ENCODE results near the gene CDKL5. TPM values are rescaled to one million over a fixed set of nuclear protein-coding genes. Genes with fewer than 3 reads are reported as not detected.

The CDKL5 gene
- total and polyA plus RNA-seq, 2 donors from 2014 or later: 2.0 to 18.0 TPM

- Histone ChIP-seq H3K27ac (ENCODE audit: low read depth in 2 of 2, low read length in 2 of 2) (no peak overlapping the region), H3K36me3 (ENCODE audit: control insufficient read depth in 2 of 3, insufficient read depth in 3 of 3, low read length in 3 of 3) (no peaks in the 10 kb centered on the region), H3K4me1 (ENCODE audit: control insufficient read depth in 2 of 3, insufficient read depth in 2 of 3, low read depth in 1 of 3, low read length in 3 of 3) (no peaks in the 10 kb centered on the region), H3K27me3 (ENCODE audit: control insufficient read depth, insufficient read depth, low read length) (no peaks in the 10 kb centered on the region), H3K4me3 (ENCODE audit: low read length in 3 of 3) (no peak overlapping the region), H3K9me3 (ENCODE audit: control insufficient read depth in 2 of 3, insufficient read depth in 1 of 3, low read length in 3 of 3) (no peaks in the 10 kb centered on the region), H3K9ac (ENCODE audit: low read length in 3 of 3) (no peak overlapping the region)
- no peak for TF ChIP-seq CTCF (IDR thresholded peaks at IDR 0.05; ENCODE audit: borderline replicate concordance, extremely low read depth, insufficient read depth)
- intact Hi-C loops (cut with DNase I): no loop called here
- FAIRE-seq (no peak), DNase-seq (peak in 4 of 5 donors; percentile 22 to 75 (median 46))
These were observed 192.0 kb downstream of the CDKL5 start for GRCh38 chrX:18617407-18617750.

DNA sequence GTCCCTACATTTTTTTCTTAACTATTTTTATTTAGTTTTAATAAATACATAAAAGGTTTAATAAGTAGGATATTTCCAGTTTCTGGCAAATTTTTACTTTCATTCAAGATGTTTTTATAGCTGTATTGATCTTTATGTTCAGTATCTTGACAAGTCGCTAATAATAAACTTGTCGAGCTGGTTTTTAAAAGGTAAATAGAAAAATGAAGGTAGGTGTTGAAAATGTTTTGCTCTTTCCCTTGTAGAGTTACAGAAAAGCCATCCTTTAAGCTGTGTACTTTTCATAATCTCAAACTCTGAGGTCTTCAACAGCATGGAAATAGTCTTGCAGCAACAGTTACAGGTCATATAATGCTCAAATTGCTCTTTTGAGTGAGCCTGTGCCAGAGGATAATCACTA, 193.9 kb downstream of the CDKL5 start:
- Histone ChIP-seq H3K27me3 (ENCODE audit: control insufficient read depth, insufficient read depth, low read length) (no peaks in the 10 kb centered on the region), H3K4me3 (ENCODE audit: low read length in 3 of 3) (no peak overlapping the region), H3K36me3 (ENCODE audit: control insufficient read depth in 2 of 3, insufficient read depth in 3 of 3, low read length in 3 of 3) (no peaks in the 10 kb centered on the region), H3K4me1 (ENCODE audit: control insufficient read depth in 2 of 3, insufficient read depth in 2 of 3, low read depth in 1 of 3, low read length in 3 of 3) (no peaks in the 10 kb centered on the region), H3K9me3 (ENCODE audit: control insufficient read depth in 2 of 3, insufficient read depth in 1 of 3, low read length in 3 of 3) (no peaks in the 10 kb centered on the region), H3K27ac (ENCODE audit: low read depth in 2 of 2, low read length in 2 of 2) (no peak overlapping the region), H3K9ac (ENCODE audit: low read length in 3 of 3) (no peak overlapping the region)
- intact Hi-C loops (cut with DNase I): no loop called here
- FAIRE-seq: no peak
- TF ChIP-seq CTCF (IDR thresholded peaks at IDR 0.05; ENCODE audit: borderline replicate concordance, extremely low read depth, insufficient read depth): no peak
- DNase-seq: peak in 1 of 5 donors; percentile 1

DNA sequence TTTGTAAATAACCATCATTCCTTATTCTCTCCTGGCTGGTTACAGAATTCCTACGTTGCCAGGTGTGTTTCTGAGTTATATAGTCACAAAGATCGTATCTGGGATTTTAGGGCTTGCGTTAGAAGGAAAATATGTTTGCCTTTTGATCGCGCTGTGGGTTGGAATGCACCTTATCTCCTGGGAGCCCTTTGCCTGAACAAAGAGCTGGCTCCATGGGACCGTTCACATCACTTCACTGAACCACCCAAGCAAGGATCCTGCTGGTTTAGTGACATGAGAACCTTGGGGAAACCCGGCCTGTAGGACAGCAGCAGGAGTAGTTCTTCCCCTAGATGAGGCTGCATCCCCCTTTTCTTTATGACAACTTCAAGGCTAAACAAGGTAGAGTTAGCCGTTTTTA, 194.9 kb downstream of the CDKL5 start:
- Histone ChIP-seq H3K4me1 (ENCODE audit: control insufficient read depth in 2 of 3, insufficient read depth in 2 of 3, low read depth in 1 of 3, low read length in 3 of 3) (no peaks in the 10 kb centered on the region), H3K27me3 (ENCODE audit: control insufficient read depth, insufficient read depth, low read length) (no peaks in the 10 kb centered on the region), H3K27ac (ENCODE audit: low read depth in 2 of 2, low read length in 2 of 2) (no peak overlapping the region), H3K9me3 (ENCODE audit: control insufficient read depth in 2 of 3, insufficient read depth in 1 of 3, low read length in 3 of 3) (no peaks in the 10 kb centered on the region), H3K9ac (ENCODE audit: low read length in 3 of 3) (no peak overlapping the region), H3K4me3 (ENCODE audit: low read length in 3 of 3) (no peak overlapping the region), H3K36me3 (ENCODE audit: control insufficient read depth in 2 of 3, insufficient read depth in 3 of 3, low read length in 3 of 3) (peaks cover 0 to 2% (median 0%) of the 10 kb centered on the region in 3 donors)
- DNase-seq (peak in 1 of 5 donors; percentile 7), FAIRE-seq (no peak)
- TF ChIP-seq CTCF (IDR thresholded peaks at IDR 0.05; ENCODE audit: borderline replicate concordance, extremely low read depth, insufficient read depth): no peak
- intact Hi-C loops (cut with DNase I): no loop called here

DNA sequence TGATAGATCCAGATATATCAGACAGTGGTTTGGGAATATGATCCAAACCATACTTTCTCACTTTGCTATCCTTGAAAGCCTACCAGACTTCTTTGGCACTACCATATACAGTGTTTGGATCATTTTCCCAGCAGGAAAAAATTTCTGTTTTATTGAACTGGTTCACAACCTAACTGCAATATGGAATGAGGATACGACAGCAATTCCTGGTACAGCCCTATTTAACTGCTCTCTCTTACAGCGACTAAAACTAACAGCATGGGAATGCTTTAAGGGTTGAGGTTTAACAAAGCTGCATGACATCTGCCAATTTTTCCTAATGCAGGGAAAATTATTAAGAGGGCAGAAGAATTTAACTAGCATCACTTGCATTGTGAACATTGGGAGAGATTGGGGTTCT, 199.2 kb downstream of the CDKL5 start:
- Histone ChIP-seq H3K4me1 (ENCODE audit: control insufficient read depth in 2 of 3, insufficient read depth in 2 of 3, low read depth in 1 of 3, low read length in 3 of 3) (no peaks in the 10 kb centered on the region), H3K27me3 (ENCODE audit: control insufficient read depth, insufficient read depth, low read length) (no peaks in the 10 kb centered on the region), H3K9ac (ENCODE audit: low read length in 3 of 3) (no peak overlapping the region), H3K36me3 (ENCODE audit: control insufficient read depth in 2 of 3, insufficient read depth in 3 of 3, low read length in 3 of 3) (peaks cover 0 to 3% (median 0%) of the 10 kb centered on the region in 3 donors), H3K27ac (ENCODE audit: low read depth in 2 of 2, low read length in 2 of 2) (no peak overlapping the region), H3K9me3 (ENCODE audit: control insufficient read depth in 2 of 3, insufficient read depth in 1 of 3, low read length in 3 of 3) (no peaks in the 10 kb centered on the region), H3K4me3 (ENCODE audit: low read length in 3 of 3) (no peak overlapping the region)
- TF ChIP-seq CTCF (IDR thresholded peaks at IDR 0.05; ENCODE audit: borderline replicate concordance, extremely low read depth, insufficient read depth): no peak
- FAIRE-seq (no peak), DNase-seq (no peak)
- intact Hi-C loops (cut with DNase I): no loop called here

Data from kidney (tissue), 14 donors.